ENCODE measurements around the gene NKD2.
"Not testable (repeated sequence)": the region's sequence is repeated elsewhere in the genome, so short reads cannot be mapped to it uniquely, and the experiment has no call there.

The NKD2 gene

DNA sequence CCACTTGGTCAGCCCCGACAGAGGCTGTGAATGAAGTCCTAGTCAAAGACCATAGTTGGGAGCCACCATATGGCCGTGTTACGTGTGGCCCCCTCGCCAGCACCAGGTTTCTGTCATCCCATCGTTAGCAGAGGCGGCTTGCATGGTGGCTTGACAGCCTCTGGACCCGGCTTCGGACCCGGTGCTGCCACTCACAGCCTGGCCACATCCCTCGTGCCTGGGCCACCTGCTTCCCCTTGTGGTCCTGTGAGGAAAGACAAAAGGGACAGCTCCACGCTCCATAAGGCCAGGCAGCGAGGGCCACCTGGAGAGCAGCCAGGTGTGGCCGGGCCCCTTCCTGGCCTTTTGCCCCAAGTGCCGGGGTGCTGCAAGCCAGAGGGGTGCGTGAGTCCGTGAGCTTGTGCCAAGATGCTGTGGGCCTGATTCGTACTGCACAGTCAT is 6.2 kb downstream of the NKD2 start:
- no peak for DNase-seq

DNA sequence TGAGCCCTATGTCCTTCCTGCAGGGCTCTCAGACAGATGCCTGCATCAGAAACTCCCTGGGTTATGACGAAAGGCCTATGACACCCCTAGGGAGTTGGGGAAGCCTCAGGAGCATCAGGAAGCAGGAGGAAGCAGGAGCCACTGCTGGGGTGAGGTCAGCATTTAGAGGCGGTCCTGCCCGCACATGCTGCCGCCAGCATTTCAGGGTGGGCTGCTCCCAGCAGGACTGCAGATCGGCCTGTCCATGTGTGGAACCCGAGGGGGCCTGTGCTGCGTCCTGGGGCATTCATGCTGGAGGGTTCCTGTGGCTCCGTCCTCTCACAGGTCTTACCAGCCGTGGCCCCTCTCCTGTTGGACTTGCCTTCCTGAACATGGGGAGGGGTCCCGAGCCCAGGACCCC is 6.9 kb downstream of the NKD2 start:
- DNase-seq: no peak

DNA sequence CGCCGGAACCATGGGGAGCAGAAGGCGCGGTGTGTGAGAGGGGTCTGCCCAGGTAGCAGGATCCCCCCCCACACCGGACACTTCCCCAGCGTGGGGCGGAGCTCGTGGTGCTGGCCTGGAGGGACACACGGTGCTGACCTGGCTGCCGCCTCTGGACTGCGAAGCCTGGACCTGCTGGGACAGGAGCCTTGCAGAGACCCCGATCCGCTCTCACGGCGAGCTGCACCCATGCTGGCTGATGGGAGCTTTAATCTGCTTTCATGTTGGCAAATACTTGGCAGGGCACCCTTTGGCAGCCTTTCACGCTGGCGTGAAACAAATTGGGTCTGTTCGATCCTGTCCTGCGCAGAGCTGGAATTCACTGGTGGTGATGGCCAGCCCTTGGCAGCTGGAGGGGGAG is 7.4 kb downstream of the NKD2 start:
- DNase-seq: no peak

DNA sequence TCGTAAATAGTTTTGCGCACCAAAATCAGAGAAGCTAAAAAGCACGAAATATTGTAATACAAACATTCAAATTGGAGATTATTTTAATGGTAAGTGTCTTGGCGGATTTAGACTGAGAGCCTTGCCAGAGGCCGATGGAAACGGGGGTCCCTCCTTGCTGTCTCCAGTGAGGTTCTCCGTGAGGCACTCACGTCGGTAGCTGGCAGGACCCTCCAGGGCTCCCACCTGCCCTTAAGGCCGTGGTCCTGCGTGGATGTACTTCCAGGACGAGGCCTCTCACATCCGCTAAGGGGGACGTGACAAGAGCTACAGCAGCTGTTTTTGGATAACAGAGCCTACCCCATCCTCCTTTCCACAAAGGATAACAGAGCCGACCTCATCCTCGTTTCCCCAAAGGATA is 7.9 kb downstream of the NKD2 start:
- no peak for DNase-seq

DNA sequence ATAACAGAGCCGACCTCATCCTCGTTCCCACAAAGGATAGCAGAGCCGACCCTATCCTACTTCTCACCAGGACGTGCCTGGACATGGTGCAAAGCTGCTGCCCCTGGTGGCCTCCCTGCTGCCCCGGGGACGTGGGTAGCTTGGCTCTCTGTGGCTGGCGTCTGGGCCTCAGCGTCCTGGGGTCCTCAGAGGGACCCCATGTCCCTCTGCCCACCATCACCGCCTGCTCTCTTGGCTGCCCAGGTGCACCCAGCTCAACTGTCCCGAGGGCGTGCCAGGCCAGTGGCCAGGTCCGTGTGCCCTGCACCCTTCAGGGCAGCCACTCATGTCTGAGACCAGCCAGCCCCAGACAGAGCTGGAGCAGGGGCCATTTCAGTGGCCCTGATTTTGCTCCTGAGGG is 8.5 kb downstream of the NKD2 start:
- no peak for DNase-seq

DNA sequence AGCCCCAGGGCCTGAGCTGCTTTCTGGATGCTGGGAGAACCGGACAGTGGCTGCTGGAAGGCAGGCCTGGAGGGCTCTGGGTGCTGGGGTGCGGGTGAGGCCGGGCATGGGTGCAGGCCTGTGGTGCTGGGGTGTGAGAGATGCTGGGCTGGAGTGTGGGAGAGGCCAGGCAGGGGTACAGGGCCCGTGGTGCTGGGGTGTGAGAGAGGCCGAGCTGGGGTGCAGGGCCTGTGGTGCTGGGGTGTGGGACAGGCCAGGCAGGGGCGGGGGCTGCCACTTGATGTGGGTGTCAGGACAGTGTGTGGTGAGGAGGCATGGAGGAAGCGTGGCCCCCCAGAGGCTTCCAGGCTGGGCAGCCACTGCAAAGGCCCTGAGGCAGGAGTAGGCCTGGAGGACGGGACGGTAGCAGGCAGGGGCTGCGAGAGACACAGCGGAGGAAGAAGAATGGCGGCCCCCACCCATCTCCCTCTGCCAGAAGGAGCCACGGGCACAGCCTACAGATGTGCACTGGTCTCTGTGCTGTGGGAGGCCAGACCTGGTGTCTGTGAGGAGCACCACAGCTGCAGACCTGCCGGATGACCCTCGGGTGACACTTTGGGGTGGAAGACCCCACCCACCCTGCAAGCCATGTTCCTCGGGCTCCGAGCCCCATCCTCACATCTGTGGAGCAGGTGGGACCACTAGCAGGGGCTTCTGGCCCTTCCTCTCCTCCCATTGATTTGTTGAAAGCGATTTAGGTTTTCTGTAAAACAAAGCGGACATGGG is 9.3 kb downstream of the NKD2 start:
- no peak for DNase-seq

DNA sequence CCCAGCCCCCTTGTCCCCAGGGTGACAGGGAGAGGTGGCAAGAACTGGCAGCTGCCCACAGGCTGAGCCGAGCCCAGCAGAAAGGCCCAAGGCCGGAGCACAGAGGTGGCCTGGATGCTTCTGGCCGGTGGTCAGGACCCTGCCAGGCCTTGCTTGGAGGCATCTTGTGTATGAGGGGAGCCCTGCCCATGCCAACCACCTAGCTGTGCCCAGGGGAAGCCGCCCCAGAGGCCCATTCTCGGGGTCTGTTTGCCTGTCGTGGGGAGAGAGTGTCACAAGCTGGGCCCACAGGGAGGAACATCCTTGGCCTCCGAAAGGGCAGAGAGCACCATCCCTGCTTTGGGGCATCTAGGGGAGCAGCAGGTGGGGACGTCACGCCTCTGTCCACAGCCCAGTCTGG is 10.0 kb downstream of the NKD2 start:
- DNase-seq: no peak

DNA sequence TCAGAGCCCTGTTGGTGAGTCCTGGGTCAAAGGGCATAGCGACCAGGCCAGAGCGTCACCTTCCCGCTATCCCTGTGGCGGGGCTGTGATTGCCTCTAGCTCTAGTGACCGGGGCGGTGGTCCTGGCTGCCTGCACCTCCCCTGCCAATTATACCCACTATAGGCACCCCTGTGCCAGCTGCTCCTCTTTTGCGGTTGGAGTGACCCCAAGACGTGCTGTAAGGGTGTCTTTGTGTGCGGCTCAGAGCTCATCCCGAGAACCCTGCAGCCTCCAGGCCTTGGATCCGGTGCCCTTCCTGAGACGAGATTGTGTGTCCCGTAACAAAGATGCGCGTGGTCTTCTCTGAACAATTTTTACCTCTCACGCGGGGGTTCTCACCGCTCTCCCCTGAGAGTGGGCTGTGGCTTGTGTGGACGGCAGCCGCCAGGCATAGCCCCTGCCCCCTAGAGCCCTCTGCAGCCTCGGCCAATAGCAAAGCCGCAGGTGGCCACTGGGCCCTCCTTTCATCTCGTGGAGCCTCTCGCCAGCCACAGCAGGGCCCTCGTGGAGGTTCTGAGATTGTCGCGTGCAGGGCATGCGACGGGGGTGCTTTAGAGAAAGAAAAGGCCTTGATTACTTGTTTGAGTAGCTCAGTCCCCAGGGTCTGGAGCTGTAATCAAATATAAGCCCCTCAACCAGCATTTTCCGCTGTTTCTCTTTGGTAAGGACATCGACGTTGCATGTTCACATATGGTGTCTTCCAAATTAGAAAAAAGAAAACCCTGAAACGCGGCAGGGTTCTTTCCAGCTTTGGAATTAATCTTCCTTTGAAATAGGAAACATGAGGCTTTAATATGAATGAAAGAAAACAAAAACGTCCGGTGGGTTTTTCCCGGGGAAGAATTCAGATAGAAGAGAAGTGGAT is 10.7 kb downstream of the NKD2 start:
- no peak for DNase-seq

DNA sequence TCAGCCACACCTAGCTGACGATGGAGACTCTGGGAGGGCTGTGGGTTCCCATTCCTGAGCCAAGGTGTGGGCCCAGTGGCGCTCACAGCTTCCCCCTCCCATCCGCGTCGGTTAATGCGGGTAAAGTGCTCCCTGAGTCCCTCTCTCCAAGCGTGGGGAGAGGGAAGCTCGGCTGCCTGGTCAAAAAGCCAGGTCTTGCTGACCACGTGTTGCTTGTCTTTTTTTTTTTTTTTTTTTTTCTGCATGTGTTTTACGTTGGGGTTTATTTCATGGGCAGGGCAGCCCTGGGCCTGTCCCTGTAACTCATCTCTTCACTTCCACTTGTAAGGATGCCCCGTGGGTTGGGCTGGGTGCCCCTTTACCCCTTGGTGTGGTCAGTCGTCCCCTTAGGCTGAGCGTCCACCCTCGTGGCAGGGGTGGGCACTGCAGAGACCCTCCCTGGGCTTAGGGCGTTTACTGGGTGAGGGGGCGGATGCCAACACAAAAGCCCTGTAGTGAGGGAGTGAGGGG is 11.9 kb downstream of the NKD2 start:
- DNase-seq: no peak

DNA sequence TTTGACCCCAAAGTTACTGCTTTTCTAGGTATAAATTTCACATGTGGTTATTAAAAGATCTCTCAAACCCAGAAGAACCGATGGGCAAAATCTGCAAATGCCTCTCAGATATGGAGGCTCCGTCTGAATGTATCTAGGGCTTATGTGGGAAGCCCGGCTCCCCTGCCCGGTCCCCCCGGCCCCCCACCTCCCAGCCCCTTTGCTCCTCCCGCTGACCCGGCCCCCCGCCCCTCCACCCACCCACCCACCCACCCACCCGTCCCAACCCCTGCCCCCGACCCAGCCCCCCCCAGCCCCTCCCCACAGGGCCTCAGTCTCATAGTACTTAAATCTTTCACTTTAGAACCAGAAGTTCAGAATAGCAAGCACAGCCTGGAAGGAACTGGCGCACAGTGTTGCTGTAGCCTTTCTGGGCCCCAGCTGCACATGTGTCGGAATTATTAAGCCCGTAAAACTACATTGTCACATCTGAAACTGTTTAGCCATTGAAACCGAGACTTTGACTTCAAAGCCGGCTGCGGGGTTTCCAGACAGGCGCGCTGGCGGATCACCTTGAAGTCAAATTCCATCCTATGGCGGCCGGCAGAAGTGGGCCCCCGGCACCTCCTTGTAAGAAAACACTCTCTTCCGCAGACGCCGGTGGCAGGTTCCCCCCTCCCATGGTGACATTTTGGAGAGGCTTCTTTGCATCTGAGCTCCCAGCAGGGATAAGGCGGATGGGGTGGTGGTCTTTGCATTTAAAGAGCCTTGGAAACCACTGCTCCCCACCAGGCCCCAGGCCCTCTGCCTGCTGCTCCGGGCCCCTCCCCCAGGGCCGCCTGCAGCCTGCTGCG is 12.8 kb downstream of the NKD2 start:
- DNase-seq: no peak

DNA sequence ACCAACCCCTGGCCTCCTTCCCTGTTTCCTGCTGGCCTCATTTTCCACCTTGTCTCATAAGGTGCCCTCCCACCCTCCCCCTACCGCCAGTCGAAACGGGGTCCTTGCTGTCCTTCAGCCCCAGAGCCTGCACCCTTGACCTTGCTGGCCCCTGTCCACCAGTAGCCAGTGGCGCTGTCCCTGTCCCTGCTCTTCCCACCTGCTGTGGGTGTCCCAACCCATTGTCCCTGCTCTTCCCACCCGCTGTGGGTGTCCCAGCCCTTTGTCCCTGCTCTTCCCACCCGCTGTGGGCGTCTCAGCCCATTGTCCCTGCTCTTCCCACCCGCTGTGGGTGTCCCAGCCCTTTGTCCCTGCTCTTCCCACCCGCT is 13.4 kb downstream of the NKD2 start:
- DNase-seq: not testable (repeated sequence)

DNA sequence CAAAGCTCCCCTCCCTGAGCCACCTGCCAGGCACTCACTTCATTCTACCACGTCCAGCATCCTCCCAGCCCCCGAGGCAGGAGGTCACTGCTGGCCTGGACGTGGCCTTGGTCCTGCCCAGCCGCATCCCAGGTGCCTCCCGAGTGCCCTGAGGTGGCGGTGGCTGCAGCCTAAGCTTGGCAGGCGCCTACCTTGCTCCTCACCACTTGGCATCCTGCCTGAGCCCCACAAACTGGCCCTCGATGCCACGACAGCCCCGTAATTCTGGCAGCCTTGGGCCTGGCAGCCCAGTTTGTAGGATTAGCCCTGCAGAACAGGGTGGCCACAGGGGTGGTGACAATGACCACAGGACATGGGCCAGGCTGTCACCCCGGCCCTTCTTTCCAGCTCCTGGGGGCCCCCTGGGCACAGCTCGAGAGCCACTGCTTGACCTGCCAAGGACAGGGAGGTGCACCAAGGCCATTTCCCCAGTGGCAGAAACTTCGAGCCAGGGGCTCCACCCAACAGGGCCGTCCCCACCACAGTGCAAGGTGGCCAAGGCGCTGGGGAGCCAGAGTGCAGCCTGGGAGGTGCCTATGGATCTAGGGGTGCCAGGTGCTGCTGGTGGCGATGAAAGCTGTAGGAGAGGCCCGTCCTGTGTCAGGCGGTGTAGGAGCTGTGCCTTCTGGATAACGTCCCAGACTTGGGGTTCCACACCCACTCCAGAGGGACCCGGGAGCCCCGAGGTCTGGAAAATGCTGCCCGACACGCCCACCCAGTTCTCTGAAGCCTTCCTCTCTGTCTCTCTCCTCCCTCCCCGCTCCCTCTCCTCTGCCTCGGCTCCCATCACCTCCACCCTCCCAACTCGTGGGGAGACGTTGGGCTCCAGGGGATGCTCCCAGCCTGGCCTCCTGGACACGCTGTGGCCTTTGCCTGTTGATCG is 18.4 kb downstream of the NKD2 start:
- DNase-seq: no peak

DNA sequence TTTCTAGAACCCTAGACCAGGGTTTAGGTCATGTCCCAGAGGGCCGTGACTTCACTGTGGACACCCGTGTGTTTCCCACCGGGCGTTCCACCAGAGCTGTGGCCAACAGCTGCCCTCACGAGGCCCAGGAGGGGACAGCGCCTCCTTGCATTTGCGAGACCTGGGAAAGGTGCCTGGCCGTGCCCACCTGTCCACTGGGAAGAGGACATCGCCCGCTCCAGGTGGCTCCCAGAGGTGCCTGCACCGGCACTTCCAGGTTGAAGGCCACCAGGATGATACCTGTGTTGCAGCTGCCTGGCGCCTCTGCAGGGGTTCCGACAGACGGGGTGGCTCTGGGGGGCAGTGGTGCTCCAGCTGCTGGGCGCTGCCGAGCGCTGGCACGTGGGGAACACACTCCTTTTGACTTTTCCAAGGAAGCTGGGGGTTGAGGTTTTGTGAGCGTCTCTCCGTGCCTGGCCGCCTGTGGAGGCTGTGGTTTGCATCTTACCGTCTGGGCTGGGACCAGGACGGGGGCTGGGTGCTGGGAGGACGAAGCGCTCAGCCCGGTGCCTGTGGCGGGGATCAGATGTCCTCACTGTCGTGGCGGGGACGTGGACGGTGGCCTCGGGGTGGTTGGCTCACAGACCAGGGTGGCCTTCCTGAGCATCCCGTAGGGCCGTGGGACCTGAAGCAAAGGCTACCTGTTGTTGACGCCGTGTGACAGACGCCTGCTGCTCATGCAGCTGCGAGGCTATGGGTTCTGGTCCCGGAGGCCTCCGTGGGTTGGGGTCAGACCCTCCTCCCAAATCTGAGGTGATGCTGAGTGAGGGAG is 19.2 kb downstream of the NKD2 start:
- DNase-seq: no peak

DNA sequence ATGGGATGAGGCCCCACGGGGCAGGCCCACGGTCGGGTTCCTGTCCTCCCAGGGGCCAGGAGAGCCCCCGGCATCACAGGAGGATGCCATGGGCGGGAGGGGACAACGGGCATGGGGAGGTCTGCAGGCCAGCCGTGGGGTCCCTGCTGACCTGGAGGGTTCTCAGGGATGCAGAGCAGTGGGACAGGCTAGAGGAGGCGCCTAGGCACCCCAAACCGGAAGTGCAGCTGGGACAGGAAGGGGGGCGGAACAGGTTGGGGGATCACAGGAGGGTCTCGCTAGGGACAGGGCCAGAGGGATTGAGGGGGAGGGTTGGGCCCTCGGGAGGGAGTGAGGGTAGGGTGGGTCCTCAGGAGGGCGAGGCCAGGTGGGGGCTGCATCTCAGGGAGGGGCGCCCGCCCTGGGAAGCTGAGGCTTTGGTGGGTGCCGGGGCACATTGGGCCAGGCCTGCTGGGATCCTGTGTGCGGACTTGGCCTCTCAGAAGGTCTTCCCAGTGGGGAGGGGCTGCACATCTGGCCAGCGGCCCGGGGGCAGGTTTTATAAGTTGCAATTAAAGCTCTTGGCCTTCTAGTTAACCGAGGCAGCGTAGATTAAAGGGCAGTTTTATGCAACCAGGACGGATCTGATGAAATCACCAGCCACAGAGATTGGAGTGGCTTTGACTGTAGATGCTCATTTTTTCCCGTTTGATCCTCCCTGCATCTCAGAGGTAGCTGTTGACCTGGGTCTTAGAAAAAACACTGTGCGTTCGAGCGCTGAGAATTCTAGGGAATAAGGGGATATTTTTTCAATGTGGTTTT is 20.1 kb downstream of the NKD2 start:
- no peak for DNase-seq

DNA sequence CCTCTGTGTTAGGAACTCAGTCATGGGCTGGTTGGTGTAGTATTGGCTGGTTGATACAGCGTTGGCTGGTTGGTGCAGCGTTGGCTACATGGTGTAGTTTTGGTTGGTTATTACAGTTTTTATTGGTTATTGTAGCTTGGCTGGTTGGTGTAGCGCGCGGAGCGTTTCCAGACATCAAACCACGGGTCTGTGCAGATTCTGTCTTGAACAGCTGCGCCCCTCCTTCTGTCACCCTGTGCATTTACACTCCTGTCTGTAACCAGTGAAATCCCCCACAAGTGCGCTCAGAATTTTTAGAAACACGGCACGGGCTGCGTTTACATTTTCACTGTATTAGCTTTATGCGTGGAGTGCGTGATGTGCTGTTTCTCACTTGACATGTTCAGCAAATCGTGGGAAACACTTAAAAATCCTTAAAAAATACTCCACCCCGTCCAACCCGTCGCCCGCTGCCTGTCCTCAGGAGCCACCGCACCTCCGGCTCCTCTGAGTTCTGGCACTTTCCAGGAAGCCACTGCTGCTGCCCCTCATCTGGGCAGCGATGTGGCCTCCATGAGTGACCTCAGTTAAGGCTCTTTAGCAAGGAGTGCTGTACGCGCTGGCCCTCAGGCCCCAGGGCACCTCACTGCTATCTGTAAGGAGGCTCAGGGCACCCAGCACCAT is 20.8 kb downstream of the NKD2 start:
- no peak for DNase-seq

DNA sequence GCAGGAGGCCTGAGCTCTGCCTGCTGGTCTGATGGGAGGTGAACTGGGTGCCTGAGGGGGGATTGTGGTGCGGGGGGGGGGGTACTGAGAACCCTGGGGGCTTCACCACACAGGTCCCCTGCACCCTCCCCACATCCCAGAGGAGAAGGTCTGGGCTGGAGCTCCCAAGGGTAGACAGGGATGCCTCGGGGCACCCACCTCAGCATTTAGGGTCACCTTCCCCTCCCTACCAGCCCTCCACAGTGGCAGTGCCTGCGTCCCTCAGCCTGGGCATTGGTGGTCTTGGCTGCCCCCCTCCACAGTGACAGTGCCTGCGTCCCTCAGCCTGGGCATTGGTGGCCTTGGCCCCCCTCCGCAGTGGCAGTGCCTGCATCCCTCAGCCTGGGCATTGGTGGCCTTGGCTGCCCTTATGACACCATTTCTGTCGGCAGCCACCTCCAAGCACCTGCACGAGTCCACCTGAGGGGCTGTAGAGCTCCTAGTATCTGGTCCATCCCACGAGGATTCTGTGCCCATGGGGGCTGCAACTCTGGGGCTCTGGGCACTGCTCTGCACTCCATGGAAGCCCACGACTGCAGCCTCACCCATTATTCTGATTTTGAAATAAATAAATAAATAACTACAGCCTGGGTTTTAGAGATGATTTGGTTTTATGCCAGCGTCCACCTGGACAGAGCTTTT is 21.5 kb downstream of the NKD2 start:
- no peak for DNase-seq

DNA sequence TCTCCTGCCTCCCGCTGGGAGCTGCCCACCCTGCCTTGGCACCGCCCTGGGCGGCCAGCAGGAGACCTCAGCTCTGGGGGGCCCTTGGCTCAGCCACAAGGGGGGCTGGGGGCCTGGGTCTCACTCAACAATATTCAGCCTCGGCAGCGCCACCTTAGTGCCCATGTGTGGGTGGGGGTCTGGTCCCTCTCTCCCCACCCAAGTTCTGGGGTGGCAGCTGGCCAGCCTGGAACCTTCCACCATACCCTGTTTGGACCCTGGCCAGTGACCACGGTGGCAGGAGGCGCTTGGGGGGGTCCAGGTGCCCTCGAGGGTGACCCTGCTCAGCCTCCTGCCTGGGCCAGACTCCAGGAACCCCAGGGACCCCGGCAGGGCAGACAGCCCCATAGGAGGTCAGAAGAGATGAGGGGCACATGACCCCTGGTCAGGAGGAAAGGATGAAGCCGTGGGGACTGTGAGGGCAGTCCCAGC is 22.2 kb downstream of the NKD2 start:
- DNase-seq: no peak

DNA sequence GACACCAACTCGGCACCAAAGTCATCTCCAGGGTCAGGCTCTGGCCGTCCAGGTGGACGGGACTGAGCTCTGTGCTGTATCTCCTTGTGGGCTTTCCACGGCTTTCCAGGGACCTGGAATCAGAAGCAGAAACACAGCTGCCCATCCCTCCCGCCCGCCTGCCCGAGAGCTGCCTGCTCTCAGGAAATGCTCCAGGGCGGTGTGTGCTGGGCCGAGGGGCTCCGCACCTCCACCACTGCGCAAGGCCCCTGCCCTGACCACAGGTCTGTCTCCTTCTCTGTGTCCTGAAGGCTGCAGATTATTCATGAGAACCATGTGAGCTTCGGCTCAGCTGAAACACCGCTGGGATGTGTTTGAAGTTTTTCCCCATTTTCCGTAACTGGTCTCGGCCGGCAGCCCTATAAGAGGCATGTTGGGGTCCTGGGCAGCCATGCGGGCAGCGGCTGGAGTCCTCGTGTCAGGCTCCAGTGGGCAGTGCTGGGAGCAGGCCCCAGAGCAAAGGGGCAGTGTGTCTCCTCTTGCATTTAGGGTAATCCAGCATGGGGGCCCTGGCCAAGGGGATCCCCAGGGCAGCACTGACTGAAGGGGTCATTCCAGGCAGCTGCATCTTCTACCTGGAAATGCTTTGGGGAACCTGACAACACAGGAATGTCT is 22.8 kb downstream of the NKD2 start:
- DNase-seq: no peak
